Nephron progenitor cell (in vitro differentiated cells): ENCODE measurements around the gene ADRB1.
A peak's percentile ranks its signal among the peaks of the same experiment; 100 is the strongest.

Experiments
- DNase-seq: peaks from one replicate; pipeline ENCODE4 v3.0.0; 2021
- H3K27ac Mint-ChIP-seq: 2 replicates; pipeline ENCODE4 v1.8.0; 2021; ENCODE audit warnings: mild to moderate bottlenecking, moderate library complexity, mixed read lengths
- H3K27me3 Mint-ChIP-seq: 2 replicates; pipeline ENCODE4 v1.8.0; 2021; ENCODE audit warnings: mild to moderate bottlenecking, low read depth, mixed read lengths; ENCODE audit not compliant: poor library complexity
- H3K36me3 Mint-ChIP-seq: 2 replicates; pipeline ENCODE4 v1.8.0; 2021; ENCODE audit warnings: low read depth, mixed read lengths
- H3K4me1 Mint-ChIP-seq: 2 replicates; pipeline ENCODE4 v1.8.0; 2021; ENCODE audit warnings: mixed read lengths
- H3K4me3 Mint-ChIP-seq: 2 replicates; pipeline ENCODE4 v1.8.0; 2021; ENCODE audit warnings: mild to moderate bottlenecking, moderate library complexity, mixed read lengths
- H3K9me3 Mint-ChIP-seq: 2 replicates; pipeline ENCODE4 v1.8.0; 2021; ENCODE audit warnings: mild to moderate bottlenecking, moderate library complexity, mixed read lengths
- TF ChIP-seq, protein P1 (sequence below): fragments of 200-600 bp; sonication (generic); IDR thresholded peaks from 2 replicates; pipeline ENCODE4 v1.5.0; 2021; ENCODE audit warnings: antibody characterized with exemption

ADRB1 gene

DNA sequence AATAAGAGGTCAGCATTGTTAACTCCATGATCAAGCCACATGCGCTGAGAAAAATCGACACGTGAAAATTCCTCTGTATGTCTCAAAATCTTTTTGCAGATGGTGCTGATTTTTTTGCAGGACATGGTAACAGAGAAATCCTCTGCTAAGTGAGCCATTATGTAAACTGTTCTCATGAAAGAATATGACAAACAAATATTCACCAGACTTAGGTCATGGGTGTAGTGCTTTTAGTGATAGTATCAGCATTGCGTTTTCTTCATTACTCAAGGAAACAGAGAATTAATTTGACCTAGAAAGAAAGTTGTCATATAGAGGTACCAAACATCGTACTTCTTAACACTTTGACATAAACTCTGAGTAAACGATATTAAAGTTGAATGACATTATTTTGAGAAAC is 34.7 kb downstream of the ADRB1 start:
- Mint-ChIP-seq H3K36me3 (no peaks in the 10 kb centered on the region), H3K27ac (no peak overlapping the region), H3K27me3 (peaks cover 7% of the 10 kb centered on the region), H3K4me1 (peaks cover 22% of the 10 kb centered on the region), H3K4me3 (no peak overlapping the region), H3K9me3 (no peaks in the 10 kb centered on the region)
- DNase-seq = no peak
- TF ChIP-seq, protein P1, sequence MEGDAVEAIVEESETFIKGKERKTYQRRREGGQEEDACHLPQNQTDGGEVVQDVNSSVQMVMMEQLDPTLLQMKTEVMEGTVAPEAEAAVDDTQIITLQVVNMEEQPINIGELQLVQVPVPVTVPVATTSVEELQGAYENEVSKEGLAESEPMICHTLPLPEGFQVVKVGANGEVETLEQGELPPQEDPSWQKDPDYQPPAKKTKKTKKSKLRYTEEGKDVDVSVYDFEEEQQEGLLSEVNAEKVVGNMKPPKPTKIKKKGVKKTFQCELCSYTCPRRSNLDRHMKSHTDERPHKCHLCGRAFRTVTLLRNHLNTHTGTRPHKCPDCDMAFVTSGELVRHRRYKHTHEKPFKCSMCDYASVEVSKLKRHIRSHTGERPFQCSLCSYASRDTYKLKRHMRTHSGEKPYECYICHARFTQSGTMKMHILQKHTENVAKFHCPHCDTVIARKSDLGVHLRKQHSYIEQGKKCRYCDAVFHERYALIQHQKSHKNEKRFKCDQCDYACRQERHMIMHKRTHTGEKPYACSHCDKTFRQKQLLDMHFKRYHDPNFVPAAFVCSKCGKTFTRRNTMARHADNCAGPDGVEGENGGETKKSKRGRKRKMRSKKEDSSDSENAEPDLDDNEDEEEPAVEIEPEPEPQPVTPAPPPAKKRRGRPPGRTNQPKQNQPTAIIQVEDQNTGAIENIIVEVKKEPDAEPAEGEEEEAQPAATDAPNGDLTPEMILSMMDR = no peak

DNA sequence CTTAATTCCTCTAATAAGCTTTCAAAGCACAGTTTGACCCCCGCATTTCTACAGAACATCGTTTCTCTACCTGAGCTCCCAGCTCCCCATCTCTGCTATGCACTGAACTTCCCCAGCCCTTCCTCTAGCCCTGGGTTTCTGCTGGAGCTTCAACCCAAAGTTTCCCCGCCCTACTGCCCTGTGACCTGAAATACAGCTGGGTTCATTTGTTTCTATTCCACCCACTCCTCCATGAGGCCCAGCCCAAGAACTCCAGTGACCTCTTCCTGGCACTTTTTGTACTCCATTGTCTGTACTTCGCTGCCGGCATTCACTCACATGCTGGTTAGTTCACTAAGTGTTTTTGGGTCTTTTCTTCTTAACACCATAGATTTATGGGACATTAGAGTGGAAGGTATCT is 35.8 kb downstream of the ADRB1 start:
- TF ChIP-seq, protein P1 = no peak

DNA sequence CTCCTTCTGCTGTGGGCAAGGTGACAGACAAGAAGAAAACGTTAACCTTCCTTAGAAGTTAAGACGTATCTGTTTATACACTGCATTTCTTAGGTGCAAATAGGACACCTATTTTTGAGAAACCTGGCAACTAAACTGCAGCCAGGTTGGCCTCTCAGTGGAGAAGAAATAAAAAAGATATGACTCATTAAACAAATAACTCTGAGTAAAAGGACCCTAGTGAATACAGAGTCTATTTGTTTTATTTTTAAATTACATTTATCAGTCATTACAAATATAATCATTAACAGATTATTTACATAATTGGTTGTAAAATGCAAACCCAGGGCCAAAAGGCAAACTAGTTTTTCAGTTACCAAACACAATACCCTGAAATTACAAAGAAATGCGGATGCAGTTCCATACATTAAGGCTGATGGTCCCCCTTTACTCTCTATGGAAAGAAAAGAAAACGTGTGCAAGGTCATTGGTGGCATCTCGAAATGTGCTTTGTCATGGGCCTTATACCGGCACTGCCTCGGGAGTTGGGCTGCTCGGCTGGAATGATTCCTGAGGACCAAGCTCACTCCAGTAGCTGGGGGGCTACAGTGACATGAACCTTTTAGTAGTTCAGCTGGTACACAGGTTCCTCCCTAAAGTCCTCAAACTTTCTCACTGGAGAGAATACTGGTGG is 38.4 kb downstream of the ADRB1 start:
- no peak for DNase-seq
- Mint-ChIP-seq H3K4me3 (no peak overlapping the region), H3K9me3 (no peaks in the 10 kb centered on the region), H3K27me3 (peaks cover 16% of the 10 kb centered on the region), H3K36me3 (no peaks in the 10 kb centered on the region), H3K4me1 (peaks cover 27% of the 10 kb centered on the region), H3K27ac (no peak overlapping the region)
- TF ChIP-seq, protein P1 = no peak

More for the DNA sequence above, 35.8 kb downstream of the ADRB1 start:
- Mint-ChIP-seq H3K9me3 (no peaks in the 10 kb centered on the region), H3K4me1 (peaks cover 22% of the 10 kb centered on the region), H3K36me3 (no peaks in the 10 kb centered on the region), H3K27ac (peak overlapping the region; percentile 14), H3K27me3 (peaks cover 9% of the 10 kb centered on the region), H3K4me3 (no peak overlapping the region)
- DNase-seq = no peak

DNA sequence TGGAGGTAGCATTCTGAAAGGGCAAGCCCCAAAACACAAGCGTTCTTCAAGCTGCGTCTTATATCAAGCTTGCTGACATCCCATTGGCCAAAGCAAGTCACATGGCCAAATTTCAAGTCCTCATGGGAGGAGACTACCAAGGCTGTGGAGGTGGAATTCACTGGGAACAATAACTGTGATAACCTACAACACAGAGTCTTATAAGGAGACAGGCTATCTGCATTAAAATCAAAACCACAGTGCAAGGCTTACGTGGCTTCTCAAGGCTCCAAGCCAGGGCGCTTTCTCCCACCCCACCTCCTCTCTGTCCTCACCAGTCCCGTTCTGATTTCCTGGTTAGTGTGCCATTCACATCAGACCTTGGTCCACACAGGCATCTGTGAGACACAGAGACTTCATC is 39.4 kb downstream of the ADRB1 start:
- Mint-ChIP-seq H3K36me3 (no peaks in the 10 kb centered on the region), H3K9me3 (no peaks in the 10 kb centered on the region), H3K27me3 (peaks cover 18% of the 10 kb centered on the region), H3K27ac (peak overlapping the region; percentile 56), H3K4me1 (peaks cover 26% of the 10 kb centered on the region), H3K4me3 (no peak overlapping the region)
- no peak for DNase-seq
- TF ChIP-seq, protein P1 = no peak

DNA sequence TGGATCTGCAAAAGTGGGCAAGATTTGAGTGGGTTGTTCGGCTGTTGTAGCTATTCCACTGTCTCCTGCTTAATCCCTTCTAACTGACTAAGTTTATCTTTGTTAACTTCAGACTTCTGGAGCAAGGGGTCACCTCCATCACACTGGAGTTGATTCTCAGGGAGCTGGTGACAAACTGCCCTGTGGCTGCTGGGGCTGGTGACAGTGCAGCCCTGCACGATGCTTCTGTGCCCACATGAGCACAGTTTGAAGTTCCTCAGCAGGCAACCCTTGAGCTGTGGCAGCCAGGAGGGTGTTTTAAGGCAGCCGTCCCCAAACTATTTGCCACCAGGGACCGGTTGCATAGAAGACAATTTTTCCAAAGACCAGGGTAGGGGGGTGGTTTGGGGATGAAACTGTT is 40.5 kb downstream of the ADRB1 start:
- H3K4me3 Mint-ChIP-seq = no peak overlapping the region
- H3K27ac Mint-ChIP-seq = peak overlapping the region; percentile 24
- H3K4me1 Mint-ChIP-seq = peaks cover 19% of the 10 kb centered on the region
- no peaks in the 10 kb centered on the region for H3K9me3 Mint-ChIP-seq
- peaks cover 22% of the 10 kb centered on the region for H3K27me3 Mint-ChIP-seq
- TF ChIP-seq, protein P1 = no peak
- no peaks in the 10 kb centered on the region for H3K36me3 Mint-ChIP-seq
- DNase-seq = no peak

DNA sequence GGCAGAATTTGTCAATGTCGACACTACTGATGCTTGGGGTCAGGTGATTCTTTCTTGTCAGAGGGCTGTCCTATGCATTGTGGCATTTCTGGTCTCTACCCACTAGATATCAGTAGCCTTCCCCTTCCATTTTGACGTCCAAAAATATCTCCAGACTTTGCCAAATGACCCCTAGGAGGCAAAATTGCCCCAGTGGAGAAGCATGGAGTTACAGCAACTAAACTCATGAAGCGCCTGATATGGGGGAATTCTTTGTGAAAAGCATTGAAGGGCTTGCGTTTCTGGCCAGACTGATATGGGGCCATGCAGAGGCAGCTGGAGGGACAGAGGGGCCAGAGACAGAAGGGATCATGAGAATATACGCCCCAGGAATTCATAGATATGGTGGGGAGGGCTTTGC is 43.6 kb downstream of the ADRB1 start:
- H3K36me3 Mint-ChIP-seq = no peaks in the 10 kb centered on the region
- TF ChIP-seq, protein P1 = no peak
- no peaks in the 10 kb centered on the region for H3K9me3 Mint-ChIP-seq
- no peak overlapping the region for H3K4me3 Mint-ChIP-seq
- peaks cover 10% of the 10 kb centered on the region for H3K4me1 Mint-ChIP-seq
- peaks cover 16% of the 10 kb centered on the region for H3K27me3 Mint-ChIP-seq
- H3K27ac Mint-ChIP-seq = peak overlapping the region; percentile 22
- DNase-seq = no peak
